GM06990 (cell line): ENCODE measurements around the gene TCF3.
"Not testable (repeated sequence)": the region's sequence is repeated elsewhere in the genome, so short reads cannot be mapped to it uniquely, and the experiment has no call there.

Source experiments
- DNase-seq: peaks from one replicate; pipeline ENCODE4 v3.0.0-alpha.2; 2011; ENCODE audit not compliant: insufficient read length; ENCODE audit errors: extremely low read depth
- H3K27me3 ChIP-seq: replicated peaks from 2 replicates; pipeline ENCODE4 v1.6.0; 2011; ENCODE audit warnings: low read length; ENCODE audit not compliant: control insufficient read depth, insufficient read depth
- H3K36me3 ChIP-seq: 2 replicates; pipeline ENCODE4 v1.5.1; 2011; ENCODE audit warnings: low read length; ENCODE audit not compliant: control insufficient read depth, insufficient read depth
- H3K4me3 ChIP-seq: replicated peaks from 2 replicates; pipeline ENCODE4 v1.5.1; 2011; ENCODE audit warnings: low read depth, mild to moderate bottlenecking, control low read depth, low read length
- TF ChIP-seq, protein P1 (sequence below): IDR thresholded peaks from 2 replicates; pipeline ENCODE4 v1.5.1; 2011; ENCODE audit warnings: low read length, control low read depth, mild to moderate bottlenecking, inconsistent platforms; ENCODE audit not compliant: insufficient read depth, poor library complexity, severe bottlenecking

Gene TCF3

DNA sequence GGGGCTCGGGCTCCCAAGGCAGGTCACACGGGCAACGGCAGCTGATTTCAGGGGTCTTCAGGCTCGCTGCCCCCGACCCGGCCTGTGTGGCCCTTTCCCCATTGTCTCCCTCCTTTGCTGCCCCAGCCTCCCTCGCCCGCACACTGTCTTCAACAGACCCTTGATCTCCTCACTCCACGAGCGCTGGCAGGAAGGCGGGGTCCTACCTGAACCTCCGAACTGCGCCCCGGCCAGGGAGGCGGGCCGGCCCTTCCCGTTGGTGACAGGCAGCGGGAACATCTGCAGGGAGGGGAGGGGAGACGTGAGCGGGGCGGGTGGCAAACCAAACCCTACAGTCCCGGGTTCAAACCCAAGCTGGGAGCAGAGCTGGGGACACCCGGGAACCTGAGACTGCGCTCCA is 6.3 kb downstream of the TCF3 start:
- DNase-seq, result no peak
- no peaks in the 10 kb centered on the region for H3K27me3 ChIP-seq
- TF ChIP-seq, protein P1, sequence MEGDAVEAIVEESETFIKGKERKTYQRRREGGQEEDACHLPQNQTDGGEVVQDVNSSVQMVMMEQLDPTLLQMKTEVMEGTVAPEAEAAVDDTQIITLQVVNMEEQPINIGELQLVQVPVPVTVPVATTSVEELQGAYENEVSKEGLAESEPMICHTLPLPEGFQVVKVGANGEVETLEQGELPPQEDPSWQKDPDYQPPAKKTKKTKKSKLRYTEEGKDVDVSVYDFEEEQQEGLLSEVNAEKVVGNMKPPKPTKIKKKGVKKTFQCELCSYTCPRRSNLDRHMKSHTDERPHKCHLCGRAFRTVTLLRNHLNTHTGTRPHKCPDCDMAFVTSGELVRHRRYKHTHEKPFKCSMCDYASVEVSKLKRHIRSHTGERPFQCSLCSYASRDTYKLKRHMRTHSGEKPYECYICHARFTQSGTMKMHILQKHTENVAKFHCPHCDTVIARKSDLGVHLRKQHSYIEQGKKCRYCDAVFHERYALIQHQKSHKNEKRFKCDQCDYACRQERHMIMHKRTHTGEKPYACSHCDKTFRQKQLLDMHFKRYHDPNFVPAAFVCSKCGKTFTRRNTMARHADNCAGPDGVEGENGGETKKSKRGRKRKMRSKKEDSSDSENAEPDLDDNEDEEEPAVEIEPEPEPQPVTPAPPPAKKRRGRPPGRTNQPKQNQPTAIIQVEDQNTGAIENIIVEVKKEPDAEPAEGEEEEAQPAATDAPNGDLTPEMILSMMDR, result no peak
- H3K36me3 ChIP-seq, result peaks cover 44% of the 10 kb centered on the region
- no peak overlapping the region for H3K4me3 ChIP-seq

DNA sequence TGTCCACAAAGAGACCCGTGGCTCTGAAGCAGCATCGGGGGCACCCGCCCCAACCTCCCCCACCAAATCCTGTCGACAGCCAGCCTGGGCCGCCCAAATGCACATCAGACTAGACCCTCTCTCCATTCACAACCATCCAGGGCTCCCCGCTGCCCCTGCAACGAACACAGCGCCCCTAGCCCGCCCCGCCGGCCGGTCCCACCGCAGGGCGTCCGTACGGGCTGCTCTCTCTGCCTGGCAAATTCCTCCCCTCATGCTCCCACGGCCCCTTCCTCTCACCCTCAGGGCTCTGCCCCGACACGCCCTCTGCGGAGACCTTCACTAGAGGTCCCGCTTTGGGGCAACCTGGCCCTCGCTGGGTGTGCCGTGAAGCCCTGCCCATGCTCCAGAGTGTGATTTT is 7.1 kb downstream of the TCF3 start:
- TF ChIP-seq, protein P1, result no peak
- no peak overlapping the region for H3K4me3 ChIP-seq
- peaks cover 44% of the 10 kb centered on the region for H3K36me3 ChIP-seq
- H3K27me3 ChIP-seq, result no peaks in the 10 kb centered on the region
- DNase-seq, result no peak

DNA sequence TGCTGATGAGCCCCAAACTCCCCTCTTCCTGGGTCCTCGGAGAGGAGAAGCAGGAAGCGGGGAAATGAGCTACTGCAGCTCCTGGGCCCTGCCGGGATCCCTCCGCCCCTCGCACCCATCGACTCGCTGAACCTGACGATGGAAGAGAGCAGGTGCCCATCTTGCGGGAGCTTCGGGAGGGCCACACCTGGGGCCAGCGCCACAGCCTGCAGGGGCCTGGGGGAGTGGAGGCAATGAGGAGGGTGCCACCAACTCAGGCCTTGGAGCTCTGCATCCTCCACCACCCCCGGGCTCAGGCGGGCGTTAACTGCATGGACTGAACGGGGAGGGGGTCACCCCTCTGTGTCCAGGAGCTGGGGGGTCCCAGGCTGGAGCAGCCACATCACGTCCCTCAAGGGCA is 8.3 kb downstream of the TCF3 start:
- no peaks in the 10 kb centered on the region for H3K27me3 ChIP-seq
- TF ChIP-seq, protein P1, result no peak
- peaks cover 45% of the 10 kb centered on the region for H3K36me3 ChIP-seq
- H3K4me3 ChIP-seq, result no peak overlapping the region
- no peak for DNase-seq

DNA sequence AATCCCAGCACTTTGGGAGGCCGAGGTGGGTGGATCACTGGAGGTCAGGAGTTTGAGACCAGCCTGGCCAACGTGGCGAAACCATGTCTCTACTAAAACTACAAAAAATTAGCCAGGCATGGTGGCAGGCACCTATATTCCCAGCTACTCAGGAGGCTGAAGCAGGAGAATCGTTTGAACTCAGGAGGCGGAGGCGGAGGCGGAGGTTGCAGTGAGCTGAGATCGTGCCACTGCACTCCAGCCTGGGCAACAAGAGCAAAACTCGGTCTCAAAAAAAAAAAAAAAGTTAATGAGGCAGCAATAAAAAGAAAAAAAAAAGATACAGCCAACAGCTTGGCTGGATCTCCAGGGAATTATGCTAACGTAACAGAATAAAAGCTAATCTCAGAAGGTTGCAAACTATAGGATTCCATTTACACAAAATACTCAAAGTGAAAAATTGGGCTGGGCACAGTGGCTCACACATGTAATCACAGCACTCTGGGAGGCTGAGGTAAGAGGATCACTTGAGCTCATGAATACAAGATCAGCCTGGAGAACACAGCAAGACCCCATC is 11.4 kb downstream of the TCF3 start:
- H3K27me3 ChIP-seq, DNase-seq, H3K4me3 ChIP-seq: not testable (repeated sequence)
- H3K36me3 ChIP-seq, result peaks cover 49% of the 10 kb centered on the region

DNA sequence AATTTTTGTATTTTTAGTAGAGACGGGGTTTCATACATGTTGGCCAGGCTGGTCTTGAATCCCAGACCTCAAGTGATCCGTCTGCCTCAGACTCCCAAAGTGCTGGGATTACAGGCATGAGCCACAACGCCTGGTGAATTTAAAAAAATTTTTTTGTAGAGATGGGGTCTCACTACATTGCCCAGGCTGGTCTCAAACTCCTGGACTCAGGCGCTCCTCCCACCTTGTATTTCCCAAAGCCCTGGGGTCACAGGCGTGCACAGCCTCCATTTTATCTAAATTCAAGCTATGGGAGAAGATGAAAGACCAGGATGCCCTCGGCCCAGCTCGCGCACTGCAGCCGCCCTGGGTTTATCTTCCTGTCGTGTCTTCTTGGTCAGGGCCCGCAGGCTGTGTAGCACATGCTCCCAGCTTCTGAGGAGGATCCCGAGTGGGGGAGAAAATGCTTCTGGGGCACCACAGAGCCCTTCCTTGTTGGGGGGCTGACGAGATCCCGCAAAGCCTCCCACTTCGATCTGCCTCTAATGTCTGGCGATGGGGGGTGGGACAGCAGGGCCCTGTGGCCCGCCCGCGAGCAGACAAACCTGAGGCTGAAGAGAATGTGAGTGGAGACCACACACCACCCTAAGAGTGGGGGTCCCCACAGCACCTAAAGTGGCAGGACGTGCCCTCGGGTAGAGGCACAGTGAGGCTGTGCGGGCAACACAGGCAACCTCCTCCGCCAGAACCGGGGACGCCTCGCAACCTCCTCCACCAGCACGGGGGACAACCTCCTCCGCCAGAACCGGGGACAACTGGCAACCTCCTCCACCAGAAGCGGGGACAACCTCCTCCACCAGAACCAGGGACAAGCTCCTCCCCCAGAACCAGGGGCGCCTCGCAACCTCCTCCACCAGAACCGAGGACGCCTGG is 15.8 kb downstream of the TCF3 start:
- H3K36me3 ChIP-seq, result peaks cover 31% of the 10 kb centered on the region
- no peak overlapping the region for H3K4me3 ChIP-seq
- no peak for DNase-seq
- TF ChIP-seq, protein P1, result no peak
- H3K27me3 ChIP-seq, result no peaks in the 10 kb centered on the region

DNA sequence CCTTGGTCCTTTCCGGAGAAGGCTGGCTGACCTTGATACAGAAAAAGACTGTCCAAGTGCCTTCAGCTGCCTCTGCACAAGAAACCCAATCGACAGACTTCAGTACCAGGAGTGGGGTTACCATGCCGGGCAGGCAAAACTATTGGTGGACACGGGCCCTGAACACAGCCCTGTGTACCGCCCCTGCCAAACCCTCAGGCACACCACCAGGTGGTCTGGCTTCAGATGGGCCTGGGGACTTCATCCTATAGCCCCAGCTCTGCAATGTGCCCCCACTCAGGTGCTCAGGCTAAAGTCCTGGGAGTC is 17.5 kb downstream of the TCF3 start:
- TF ChIP-seq, protein P1, result no peak
- no peak for DNase-seq
- Histone ChIP-seq H3K27me3 (no peaks in the 10 kb centered on the region), H3K36me3 (peaks cover 39% of the 10 kb centered on the region), H3K4me3 (no peak overlapping the region)
